Liver (tissue), 9 donors: Measurements from ENCODE around the gene EMC6. TPM values are rescaled to one million over a fixed set of nuclear protein-coding genes. Genes with fewer than 3 reads are reported as not detected.

ENCODE experiments used
- DNase-seq: peaks from one replicate; pipeline ENCODE4 v3.0.0-alpha.2; 2017; ENCODE audit warnings: low spot score
- H3K27ac ChIP-seq, 2 donors: one replicate each; pipeline ENCODE4 v1.7.0; 2013; ENCODE audit warnings: inconsistent platforms in 2 of 2, low read length in 2 of 2, control low read depth in 1 of 2, low read depth in 1 of 2, mild to moderate bottlenecking in 1 of 2
- H3K27me3 ChIP-seq, 4 donors: one replicate each; pipeline versions ENCODE4 v1.6.1 to v1.7.0; 2013; ENCODE audit warnings: low read length in 3 of 4, inconsistent platforms in 1 of 4, mild to moderate bottlenecking in 1 of 4, moderate library complexity in 1 of 4; ENCODE audit not compliant: control insufficient read depth in 4 of 4, insufficient read depth in 4 of 4
- H3K36me3 ChIP-seq, 4 donors: one replicate each; pipeline versions ENCODE4 v1.6.1 to v1.7.0; 2013; ENCODE audit warnings: low read length in 3 of 4, mild to moderate bottlenecking in 3 of 4, low read depth in 1 of 4, moderate library complexity in 1 of 4; ENCODE audit not compliant: control insufficient read depth in 4 of 4, insufficient read depth in 3 of 4
- H3K4me1 ChIP-seq, 4 donors: one replicate each; pipeline versions ENCODE4 v1.6.1 to v1.7.0; 2013; ENCODE audit warnings: low read length in 3 of 4, mild to moderate bottlenecking in 3 of 4, moderate library complexity in 1 of 4; ENCODE audit not compliant: control insufficient read depth in 4 of 4, insufficient read depth in 4 of 4
- H3K4me3 ChIP-seq, 3 donors: one replicate each; pipeline versions ENCODE4 v1.6.1 to v1.7.0; 2013; ENCODE audit warnings: low read length in 3 of 3, control low read depth in 1 of 3, low read depth in 1 of 3, mild to moderate bottlenecking in 1 of 3
- H3K9ac ChIP-seq, 2 donors: one replicate each; pipeline ENCODE4 v1.7.0; 2013; ENCODE audit warnings: low read length in 2 of 2, mild to moderate bottlenecking in 2 of 2, moderate library complexity in 2 of 2, control low read depth in 1 of 2, low read depth in 1 of 2
- H3K9me3 ChIP-seq, 4 donors: one replicate each; pipeline versions ENCODE4 v1.6.1 to v1.7.0; 2013; ENCODE audit warnings: low read length in 3 of 4; ENCODE audit not compliant: control insufficient read depth in 4 of 4
- EGR1 ChIP-seq, 2 donors: IDR thresholded peaks; 2 replicates each; pipeline ENCODE4 v1.6.1; 2016 to 2018; ENCODE audit warnings: antibody characterized with exemption in 2 of 2, low read depth in 2 of 2
- FOXA1 ChIP-seq: IDR thresholded peaks from 2 replicates; pipeline ENCODE4 v1.6.1; 2016; ENCODE audit warnings: antibody characterized with exemption
- FOXA2 ChIP-seq: IDR thresholded peaks from 2 replicates; pipeline ENCODE4 v1.6.1; 2016; ENCODE audit warnings: antibody characterized with exemption
- GABPA ChIP-seq, 2 donors: IDR thresholded peaks in 1 of 2; conservative IDR thresholded peaks in 1 of 2; 2 replicates each; pipeline ENCODE4 v1.6.1; 2016; ENCODE audit warnings: antibody characterized with exemption in 2 of 2, mild to moderate bottlenecking in 1 of 2, moderate library complexity in 1 of 2
- HNF4A ChIP-seq, 2 donors: conservative IDR thresholded peaks; 2 replicates each; pipeline ENCODE4 v1.6.1; 2016; ENCODE audit warnings: antibody characterized with exemption in 2 of 2, mild to moderate bottlenecking in 2 of 2
- JUND ChIP-seq, 2 donors: IDR thresholded peaks; 2 replicates each; pipeline ENCODE4 v1.6.1; 2016; ENCODE audit warnings: antibody characterized with exemption in 2 of 2
- MAX ChIP-seq: IDR thresholded peaks from 2 replicates; pipeline ENCODE4 v1.6.1; 2016; ENCODE audit warnings: antibody characterized with exemption
- NR2F2 ChIP-seq: IDR thresholded peaks from 2 replicates; pipeline ENCODE4 v1.6.1; 2016; ENCODE audit warnings: antibody characterized with exemption
- RAD21 ChIP-seq, 2 donors: IDR thresholded peaks; 2 replicates each; pipeline ENCODE4 v1.6.1; 2016; ENCODE audit warnings: antibody characterized with exemption in 2 of 2, mild to moderate bottlenecking in 2 of 2
- RXRA ChIP-seq, 2 donors: IDR thresholded peaks; 2 replicates each; pipeline ENCODE4 v1.6.1; 2017 to 2018; ENCODE audit warnings: antibody characterized with exemption in 2 of 2, mild to moderate bottlenecking in 1 of 2
- SP1 ChIP-seq: IDR thresholded peaks from 2 replicates; pipeline ENCODE4 v1.6.1; 2018; ENCODE audit warnings: antibody characterized with exemption, mild to moderate bottlenecking
- TAF1 ChIP-seq: conservative IDR thresholded peaks from 2 replicates; pipeline ENCODE4 v1.6.1; 2016; ENCODE audit warnings: antibody characterized with exemption, mild to moderate bottlenecking
- YY1 ChIP-seq: IDR thresholded peaks from 2 replicates; pipeline ENCODE4 v1.6.1; 2016; ENCODE audit warnings: antibody characterized with exemption, mild to moderate bottlenecking
- ZBTB33 ChIP-seq: IDR thresholded peaks from 2 replicates; pipeline ENCODE4 v1.6.1; 2016; ENCODE audit warnings: antibody characterized with exemption
- WGBS: extraction: QIAGEN DNeasy Blood & Tissue Kit; methylation state at CpG from one replicate; pipeline ENCODE4 v1.1.7; 2013; 5-methylcytosine and 5-hydroxymethylcytosine counted together
- polyA plus RNA-seq, 2 donors: library from polyadenylated mRNA; stranded (reverse) in 1 of 2; unstranded in 1 of 2; fragments of 200-250 nt in 1 of 2; fragments of >200 nt in 1 of 2; fragmentation: Nextera tagmentation in 1 of 2; extraction: Ambion mirVana in 1 of 2; gene quantifications; one replicate each; pipeline versions ENCODE4 v1.2.1 to v1.2.3, GENCODE V29; 2013 to 2015
- total RNA-seq, 2 donors: library from RNA; depleted of rRNA; stranded (reverse); fragments of >200 nt; gene quantifications; one replicate each; pipeline ENCODE4 v1.2.3, GENCODE V29; 2014
- TF ChIP-seq, protein P1 (sequence below): IDR thresholded peaks from 2 replicates; pipeline ENCODE4 v1.6.1; 2016; ENCODE audit warnings: antibody characterized with exemption, mild to moderate bottlenecking
- TF ChIP-seq, protein P2 (sequence below): IDR thresholded peaks from 2 replicates; pipeline ENCODE4 v1.6.1; 2016; ENCODE audit warnings: antibody characterized with exemption
- donor health status: healthy.
- donor health status: healthy.
- donor health status: healthy.
- donor health status: healthy.
- donor health status: healthy.

EMC6 gene
- total and polyA plus RNA-seq, 4 donors = 12.3 to 107 (median 47.6) TPM

- Histone ChIP-seq H3K27me3 (no peaks in the 10 kb centered on the region), H3K27ac (no peak overlapping the region), H3K4me1 (no peaks in the 10 kb centered on the region), H3K36me3 (no peaks in the 10 kb centered on the region), H3K9me3 (no peaks in the 10 kb centered on the region), H3K9ac (no peak overlapping the region), H3K4me3 (no peak overlapping the region)
- TF ChIP-seq, protein P1, sequence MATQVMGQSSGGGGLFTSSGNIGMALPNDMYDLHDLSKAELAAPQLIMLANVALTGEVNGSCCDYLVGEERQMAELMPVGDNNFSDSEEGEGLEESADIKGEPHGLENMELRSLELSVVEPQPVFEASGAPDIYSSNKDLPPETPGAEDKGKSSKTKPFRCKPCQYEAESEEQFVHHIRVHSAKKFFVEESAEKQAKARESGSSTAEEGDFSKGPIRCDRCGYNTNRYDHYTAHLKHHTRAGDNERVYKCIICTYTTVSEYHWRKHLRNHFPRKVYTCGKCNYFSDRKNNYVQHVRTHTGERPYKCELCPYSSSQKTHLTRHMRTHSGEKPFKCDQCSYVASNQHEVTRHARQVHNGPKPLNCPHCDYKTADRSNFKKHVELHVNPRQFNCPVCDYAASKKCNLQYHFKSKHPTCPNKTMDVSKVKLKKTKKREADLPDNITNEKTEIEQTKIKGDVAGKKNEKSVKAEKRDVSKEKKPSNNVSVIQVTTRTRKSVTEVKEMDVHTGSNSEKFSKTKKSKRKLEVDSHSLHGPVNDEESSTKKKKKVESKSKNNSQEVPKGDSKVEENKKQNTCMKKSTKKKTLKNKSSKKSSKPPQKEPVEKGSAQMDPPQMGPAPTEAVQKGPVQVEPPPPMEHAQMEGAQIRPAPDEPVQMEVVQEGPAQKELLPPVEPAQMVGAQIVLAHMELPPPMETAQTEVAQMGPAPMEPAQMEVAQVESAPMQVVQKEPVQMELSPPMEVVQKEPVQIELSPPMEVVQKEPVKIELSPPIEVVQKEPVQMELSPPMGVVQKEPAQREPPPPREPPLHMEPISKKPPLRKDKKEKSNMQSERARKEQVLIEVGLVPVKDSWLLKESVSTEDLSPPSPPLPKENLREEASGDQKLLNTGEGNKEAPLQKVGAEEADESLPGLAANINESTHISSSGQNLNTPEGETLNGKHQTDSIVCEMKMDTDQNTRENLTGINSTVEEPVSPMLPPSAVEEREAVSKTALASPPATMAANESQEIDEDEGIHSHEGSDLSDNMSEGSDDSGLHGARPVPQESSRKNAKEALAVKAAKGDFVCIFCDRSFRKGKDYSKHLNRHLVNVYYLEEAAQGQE = no peak
- TF ChIP-seq YY1 (no peak), GABPA (IDR thresholded peaks at IDR 0.05 in 1 of 2, conservative IDR thresholded peaks at IDR 0.05 in 1 of 2) (no peak), ZBTB33 (no peak)
- WGBS = 77% methylated on average over 16 of the region's 16 CpGs
- DNase-seq = no peak
Measured at GRCh38 chr17:3678095-3678820, 9.6 kb downstream of the EMC6 start.

DNA sequence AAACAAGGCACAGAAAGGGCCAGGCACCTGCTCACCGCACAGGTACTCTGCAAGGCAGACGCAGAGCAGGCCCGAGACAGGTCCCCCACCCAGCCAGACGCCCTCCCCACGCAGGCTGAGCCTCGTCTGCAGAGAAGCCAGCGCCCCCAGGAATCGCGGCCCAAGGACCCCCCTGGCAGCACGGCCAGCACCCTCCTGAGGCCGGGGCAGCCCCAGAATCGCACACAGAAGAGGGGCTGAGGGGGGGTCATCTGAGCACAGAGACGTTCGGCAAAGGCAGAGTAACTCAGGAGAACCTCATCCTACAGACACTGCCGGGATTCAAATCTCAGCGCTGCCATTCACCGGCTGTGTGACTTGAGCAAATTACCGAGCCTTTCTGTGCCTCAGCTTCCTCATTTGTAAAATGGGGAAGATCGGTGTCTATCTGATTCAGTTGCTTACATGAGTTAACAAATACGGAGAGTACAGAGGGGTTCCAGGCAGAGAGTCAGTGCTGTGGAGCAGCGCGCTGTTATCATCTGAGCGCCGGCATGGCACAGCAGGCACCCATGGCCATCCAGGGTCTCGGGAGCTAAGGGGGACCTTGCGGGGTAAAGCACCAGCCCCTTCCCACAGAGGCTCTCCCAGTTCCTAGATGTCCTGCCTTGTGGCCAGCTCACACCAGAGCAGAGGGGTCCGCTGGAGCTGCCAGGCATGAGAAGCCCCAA lies 10.4 kb downstream of the EMC6 start:
- no peaks in the 10 kb centered on the region for H3K9me3 ChIP-seq
- H3K36me3 ChIP-seq = no peaks in the 10 kb centered on the region
- H3K27me3 ChIP-seq = no peaks in the 10 kb centered on the region
- no peak overlapping the region for H3K27ac ChIP-seq
- H3K4me3 ChIP-seq = no peak overlapping the region
- no peak for DNase-seq
- H3K4me1 ChIP-seq = no peaks in the 10 kb centered on the region
- WGBS = 90% methylated on average over 27 of the region's 27 CpGs
- H3K9ac ChIP-seq = no peak overlapping the region
- TF ChIP-seq, protein P2, sequence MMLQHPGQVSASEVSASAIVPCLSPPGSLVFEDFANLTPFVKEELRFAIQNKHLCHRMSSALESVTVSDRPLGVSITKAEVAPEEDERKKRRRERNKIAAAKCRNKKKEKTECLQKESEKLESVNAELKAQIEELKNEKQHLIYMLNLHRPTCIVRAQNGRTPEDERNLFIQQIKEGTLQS = no peak
- TF ChIP-seq GABPA (IDR thresholded peaks at IDR 0.05 in 1 of 2, conservative IDR thresholded peaks at IDR 0.05 in 1 of 2) = no peak
- TF ChIP-seq NR2F2 = no peak
- no peak for TF ChIP-seq HNF4A (conservative IDR thresholded peaks at IDR 0.05)
- TF ChIP-seq, protein P1 = no peak
- no peak for TF ChIP-seq RXRA (IDR thresholded peaks at IDR 0.05)
- TF ChIP-seq TAF1 = no peak
- TF ChIP-seq ZBTB33 = no peak
- no peak for TF ChIP-seq SP1
- no peak for TF ChIP-seq JUND (IDR thresholded peaks at IDR 0.05)
- TF ChIP-seq YY1 = no peak
- TF ChIP-seq FOXA2 = no peak
- TF ChIP-seq MAX = no peak
- no peak for TF ChIP-seq RAD21 (IDR thresholded peaks at IDR 0.05)
- TF ChIP-seq EGR1 (IDR thresholded peaks at IDR 0.05; ENCODE audit: low read depth in 2 of 2) = no peak
- no peak for TF ChIP-seq FOXA1
